GM19193 (cell line): ENCODE data around the gene YARS1.

ENCODE experiments used
- POLR2A ChIP-seq: IDR thresholded peaks from 4 replicates; pipeline ENCODE4 v1.6.1; 2011; ENCODE audit not compliant: insufficient read depth, insufficient read length; ENCODE audit errors: extremely low read depth

YARS1 gene

DNA sequence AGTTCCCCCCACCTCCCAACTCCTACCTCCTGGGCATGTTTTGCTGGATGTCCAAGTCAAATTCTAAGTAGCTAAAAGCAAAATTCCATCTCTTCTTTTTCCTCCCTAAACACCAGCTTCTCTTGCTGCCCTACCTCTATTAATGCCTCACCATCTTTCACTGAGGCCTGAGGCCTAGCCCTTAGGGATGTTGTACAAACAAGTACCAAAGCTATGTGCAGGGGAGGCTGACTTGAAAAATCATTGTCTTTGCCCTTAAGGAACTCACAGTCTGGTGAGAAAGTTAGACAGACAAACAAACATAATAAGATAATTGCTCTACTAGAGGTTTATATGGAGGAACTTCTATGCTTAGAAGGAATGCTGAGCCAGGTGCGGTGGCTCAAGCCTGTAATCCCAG lies 89.3 kb downstream of the YARS1 start:
- TF ChIP-seq POLR2A = no peak

DNA sequence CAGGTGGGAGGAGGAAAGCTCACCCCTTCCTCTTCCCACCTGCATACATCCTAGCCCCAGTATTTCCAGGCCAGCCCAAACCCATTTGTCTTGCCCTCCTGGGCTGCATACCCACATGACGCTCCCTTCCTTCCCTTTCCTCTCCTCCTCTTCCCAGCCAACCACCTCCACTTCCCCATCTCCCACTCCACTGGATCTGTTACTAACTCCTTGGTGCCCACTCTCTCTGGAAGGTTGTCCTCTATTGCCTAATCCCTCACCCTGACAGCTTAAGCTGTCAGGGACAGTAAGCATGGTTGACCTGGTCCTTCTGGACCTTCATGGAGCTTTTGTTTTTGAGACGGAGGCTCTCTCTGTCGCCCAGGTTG lies 91.6 kb downstream of the YARS1 start:
- TF ChIP-seq POLR2A = no peak
